H1 (cell line): ENCODE data around the gene NSMCE3. TPM values are rescaled to one million over a fixed set of nuclear protein-coding genes. Genes with fewer than 3 reads are reported as not detected.

Experiments used
- CTCF ChIA-PET: fragments of 300-600 bp; sonication (Branson Sonifier 250); formaldehyde crosslinking; loops from one replicate; lab custom pipeline; 2021; ENCODE audit not compliant: partially characterized antibody; lab: Charles Lee
- POLR2A ChIA-PET: fragments of 300-600 bp; sonication (Branson Sonifier 250); formaldehyde crosslinking; loops from one replicate; lab custom pipeline; 2021; ENCODE audit warnings: inconsistent platforms; ENCODE audit not compliant: partially characterized antibody; lab: Charles Lee
- DNase-seq, 2 experiments: peaks; one replicate each; pipeline versions ENCODE4 v3.0.0 to v3.0.0-alpha.2; 2010 to 2022; ENCODE audit warnings: low spot score in 2 of 2, low read depth in 1 of 2, mixed read lengths in 1 of 2
- FAIRE-seq: peaks from 2 replicates; lab custom pipeline; 2011; peaks lifted over from hg19 to GRCh38; lab: Jason Lieb, UNC
- H2AFZ ChIP-seq: 2 replicates; pipeline ENCODE4 v1.8.1; 2012; ENCODE audit warnings: low read length, inconsistent platforms
- H2AK5ac ChIP-seq: 2 replicates; pipeline ENCODE4 v1.6.1; 2013; ENCODE audit warnings: low read depth, low read length
- H2BK120ac ChIP-seq: replicated peaks from 2 replicates; pipeline ENCODE3; 2013; ENCODE audit warnings: low read depth, low read length, inconsistent platforms
- H2BK12ac ChIP-seq: 2 replicates; pipeline ENCODE4 v1.6.1; 2013; ENCODE audit warnings: low read depth, low read length
- H2BK15ac ChIP-seq: 2 replicates; pipeline ENCODE4 v1.6.1; 2013; ENCODE audit warnings: low read length
- H2BK20ac ChIP-seq: 2 replicates; pipeline ENCODE4 v1.6.1; 2013; ENCODE audit warnings: low read length
- H2BK5ac ChIP-seq: 2 replicates; pipeline ENCODE4 v1.6.1; 2013; ENCODE audit warnings: low read depth, low read length
- H3K14ac ChIP-seq: 2 replicates; pipeline ENCODE4 v1.6.1; 2013; ENCODE audit warnings: inconsistent platforms; ENCODE audit not compliant: insufficient read length
- H3K18ac ChIP-seq: 2 replicates; pipeline ENCODE4 v1.6.1; 2013; ENCODE audit warnings: low read length; ENCODE audit errors: extremely low read depth
- H3K23ac ChIP-seq: 2 replicates; pipeline ENCODE4 v1.6.1; 2013; ENCODE audit warnings: inconsistent platforms; ENCODE audit not compliant: insufficient read length
- H3K23me2 ChIP-seq: 2 replicates; pipeline ENCODE4 v1.6.1; 2013; ENCODE audit warnings: low read depth, low read length
- H3K27ac ChIP-seq: 2 replicates; pipeline ENCODE4 v1.6.1; 2011; ENCODE audit warnings: low read depth, low read length, inconsistent platforms
- H3K27me3 ChIP-seq, 4 experiments: replicated peaks in 1 of 4; 1 replicate in 1 of 4; 2 replicates in 3 of 4; pipeline versions ENCODE4 v1.6.1 to v1.8.1; 2011 to 2013; ENCODE audit warnings: low read length in 3 of 4, mild to moderate bottlenecking in 3 of 4, inconsistent platforms in 2 of 4, mixed read lengths in 2 of 4, moderate library complexity in 1 of 4; ENCODE audit not compliant: control insufficient read depth in 3 of 4, insufficient read depth in 3 of 4; ENCODE audit errors: extremely low read depth in 1 of 4
- H3K36me3 ChIP-seq, 4 experiments: 2 replicates each; pipeline versions ENCODE4 v1.6.1 to v1.8.1; 2011 to 2013; ENCODE audit warnings: mild to moderate bottlenecking in 4 of 4, low read length in 3 of 4, moderate library complexity in 2 of 4, control low read depth in 1 of 4, inconsistent platforms in 1 of 4; ENCODE audit not compliant: insufficient read depth in 4 of 4, control insufficient read depth in 2 of 4
- H3K4ac ChIP-seq: replicated peaks from 2 replicates; pipeline ENCODE3; 2013; ENCODE audit warnings: low read length, low read depth, mixed read lengths, inconsistent platforms; ENCODE audit not compliant: insufficient read length
- H3K4me1 ChIP-seq, 4 experiments: replicated peaks in 1 of 4; 1 replicate in 1 of 4; 2 replicates in 3 of 4; pipeline versions ENCODE4 v1.6.1 to v1.8.1; 2011 to 2013; ENCODE audit warnings: low read length in 3 of 4, inconsistent platforms in 2 of 4, mixed read lengths in 1 of 4; ENCODE audit not compliant: insufficient read depth in 4 of 4, control insufficient read depth in 3 of 4
- H3K4me2 ChIP-seq, 2 experiments: 2 replicates each; pipeline versions ENCODE4 v1.6.1 to v1.8.1; 2011 to 2013; ENCODE audit warnings: low read depth in 2 of 2, low read length in 2 of 2, control low read depth in 1 of 2, inconsistent platforms in 1 of 2, mild to moderate bottlenecking in 1 of 2; ENCODE audit not compliant: insufficient read depth in 1 of 2
- H3K4me3 ChIP-seq, 4 experiments: fragments of 200-600, 300-600 bp in 1 of 4; sonication (generic), shearing (Covaris generic), sonication (Bioruptor Twin) in 1 of 4; 2 replicates each; pipeline versions ENCODE4 v1.5.1 to v1.8.1; 2011 to 2016; ENCODE audit warnings: low read length in 4 of 4, low read depth in 3 of 4, control low read depth in 2 of 4, inconsistent platforms in 2 of 4, mild to moderate bottlenecking in 2 of 4, mixed read lengths in 1 of 4, moderate library complexity in 1 of 4; ENCODE audit not compliant: insufficient read depth in 2 of 4; ENCODE audit errors: extremely low read depth in 1 of 4
- H3K56ac ChIP-seq: replicated peaks from 2 replicates; pipeline ENCODE3; 2013; ENCODE audit warnings: low read depth, mild to moderate bottlenecking, mixed read lengths, low read length, inconsistent platforms; ENCODE audit not compliant: insufficient read length
- H3K79me1 ChIP-seq: 2 replicates; pipeline ENCODE4 v1.6.1; 2013; ENCODE audit warnings: low read depth, low read length, control low read depth
- H3K79me2 ChIP-seq, 2 experiments: 2 replicates each; pipeline versions ENCODE4 v1.6.1 to v1.8.1; 2012 to 2013; ENCODE audit warnings: low read length in 2 of 2, mild to moderate bottlenecking in 2 of 2, inconsistent platforms in 1 of 2; ENCODE audit not compliant: insufficient read depth in 2 of 2, control insufficient read depth in 1 of 2
- H3K9ac ChIP-seq, 4 experiments: replicated peaks in 1 of 4; 1 replicate in 1 of 4; 2 replicates in 3 of 4; pipeline versions ENCODE4 v1.6.1 to v1.8.1; 2011 to 2013; ENCODE audit warnings: low read depth in 3 of 4, low read length in 3 of 4, control low read depth in 2 of 4, mild to moderate bottlenecking in 2 of 4, moderate library complexity in 2 of 4, inconsistent platforms in 1 of 4; ENCODE audit errors: extremely low read depth in 1 of 4
- H3K9me3 ChIP-seq, 2 experiments: 2 replicates each; pipeline versions ENCODE4 v1.6.1 to v1.8.1; 2012 to 2013; ENCODE audit warnings: mild to moderate bottlenecking in 2 of 2, moderate library complexity in 2 of 2, control low read depth in 1 of 2, inconsistent platforms in 1 of 2, low read depth in 1 of 2, low read length in 1 of 2, mixed read lengths in 1 of 2; ENCODE audit not compliant: insufficient read depth in 2 of 2
- H4K20me1 ChIP-seq, 2 experiments: replicated peaks in 1 of 2; 2 replicates each; pipeline versions ENCODE3 to v1.8.1; 2011 to 2013; ENCODE audit warnings: inconsistent platforms in 2 of 2, low read length in 2 of 2, mild to moderate bottlenecking in 1 of 2; ENCODE audit not compliant: insufficient read depth in 2 of 2, control insufficient read depth in 1 of 2
- H4K5ac ChIP-seq: 2 replicates; pipeline ENCODE4 v1.6.1; 2013; ENCODE audit warnings: low read length, low read depth, mixed read lengths, inconsistent platforms; ENCODE audit not compliant: insufficient read length
- H4K8ac ChIP-seq: 2 replicates; pipeline ENCODE4 v1.8.0; 2013; ENCODE audit warnings: mild to moderate bottlenecking, moderate library complexity, low read length, inconsistent platforms; ENCODE audit not compliant: insufficient read depth; ENCODE audit errors: extremely low read depth
- H4K91ac ChIP-seq: replicated peaks from 2 replicates; pipeline ENCODE3; 2013; ENCODE audit warnings: low read length, mixed read lengths, inconsistent platforms; ENCODE audit not compliant: insufficient read length
- ASH2L ChIP-seq: fragments of 200-600, 300-600 bp; sonication (generic); IDR thresholded peaks from one replicate; pipeline ENCODE4 v1.7.1; 2017; ENCODE audit warnings: low read length
- CREB1 ChIP-seq: IDR thresholded peaks from 2 replicates; pipeline ENCODE4 v1.6.1; 2012; ENCODE audit warnings: inconsistent platforms
- GABPA ChIP-seq: IDR thresholded peaks from 2 replicates; pipeline ENCODE4 v1.6.1; 2011; ENCODE audit warnings: mild to moderate bottlenecking, low read length, moderate library complexity, borderline replicate concordance; ENCODE audit not compliant: insufficient read depth
- HDAC6 ChIP-seq: IDR thresholded peaks from one replicate; pipeline ENCODE4 v1.7.1; 2012; ENCODE audit warnings: low read depth, mild to moderate bottlenecking, inconsistent platforms, low read length, moderate library complexity
- JUN ChIP-seq: IDR thresholded peaks from 2 replicates; pipeline ENCODE4 v1.6.1; 2011; ENCODE audit warnings: low read depth, mild to moderate bottlenecking, improper control_type of control experiment, low read length
- JUND ChIP-seq: IDR thresholded peaks from 2 replicates; pipeline ENCODE4 v1.6.1; 2011; ENCODE audit warnings: mild to moderate bottlenecking, improper control_type of control experiment, low read length
- PHF8 ChIP-seq: fragments of 200-600 bp; sonication (generic); conservative IDR thresholded peaks from 2 replicates; pipeline ENCODE4 v1.7.1; 2012; ENCODE audit warnings: low read depth, mild to moderate bottlenecking, inconsistent platforms, low read length, moderate library complexity
- POLR2AphosphoS5 ChIP-seq: IDR thresholded peaks from 2 replicates; pipeline ENCODE4 v1.6.1; 2011; ENCODE audit warnings: low read depth, low read length
- RNF2 ChIP-seq: fragments of 200-900, 300-1000 bp; sonication (generic); IDR thresholded peaks from 2 replicates; pipeline ENCODE4 v1.7.1; 2016; ENCODE audit warnings: borderline replicate concordance, low read depth, mild to moderate bottlenecking, antibody characterized with exemption, low read length; ENCODE audit not compliant: poor library complexity, severe bottlenecking; ENCODE audit errors: missing control alignments
- SP2 ChIP-seq: IDR thresholded peaks from 2 replicates; pipeline ENCODE4 v1.6.1; 2012; ENCODE audit warnings: mild to moderate bottlenecking, low read length, inconsistent platforms
- SP4 ChIP-seq: IDR thresholded peaks from 2 replicates; pipeline ENCODE4 v1.6.1; 2012; ENCODE audit warnings: low read length, inconsistent platforms
- WGBS, 2 experiments: shearing (Covaris generic) in 1 of 2; methylation state at CpG; one replicate each; pipeline versions ENCODE4 v1.1.6 to v1.1.7; 2013 to 2015; ENCODE audit warnings: low lambda C conversion rate in 2 of 2, mixed read lengths in 2 of 2, inconsistent platforms in 1 of 2, low coverage in 1 of 2, missing lambda C conversion rate in 1 of 2; ENCODE audit not compliant: insufficient replicate concordance in 2 of 2, insufficient coverage in 1 of 2, insufficient read length in 1 of 2; ENCODE audit errors: extremely low coverage in 1 of 2, missing lambda C conversion rate in 1 of 2; 5-methylcytosine and 5-hydroxymethylcytosine counted together
- polyA plus RNA-seq, 7 experiments: library from polyadenylated mRNA; depleted of rRNA in 3 of 7; stranded (reverse) in 5 of 7; unstranded in 2 of 7; fragments of >200 nt in 5 of 7; fragments of 200-250 nt in 2 of 7; gene quantifications; 1 replicate in 5 of 7; 2 replicates in 1 of 7; 4 replicates in 1 of 7; pipeline versions ENCODE4 v1.2.1 to v1.2.3, GENCODE V29; 2011 to 2013; ENCODE audit warnings: missing spikeins in 2 of 7, mixed read lengths in 2 of 7
- total RNA-seq: library from RNA; stranded (reverse); fragmentation: NEBNext Ultra II Directional; extraction: Animal tissue kit (Norgen Biotek cat#: 25700); gene quantifications from 2 replicates; pipeline ENCODE4 v1.2.1, GENCODE V29; 2021
- TF ChIP-seq, protein P1 (sequence below): IDR thresholded peaks from 2 replicates; pipeline ENCODE4 v1.6.1; 2011; ENCODE audit warnings: low read length, improper control_type of control experiment
- TF ChIP-seq, protein P2 (sequence below): IDR thresholded peaks from 2 replicates; pipeline ENCODE4 v1.6.1; 2012; ENCODE audit warnings: inconsistent platforms

Gene NSMCE3
- total and polyA plus RNA-seq, 2 of the 8 experiments (the other 6 are each of a cell fraction or from before 2014, with no cell fraction given): 4.3 to 6.7 TPM

DNA sequence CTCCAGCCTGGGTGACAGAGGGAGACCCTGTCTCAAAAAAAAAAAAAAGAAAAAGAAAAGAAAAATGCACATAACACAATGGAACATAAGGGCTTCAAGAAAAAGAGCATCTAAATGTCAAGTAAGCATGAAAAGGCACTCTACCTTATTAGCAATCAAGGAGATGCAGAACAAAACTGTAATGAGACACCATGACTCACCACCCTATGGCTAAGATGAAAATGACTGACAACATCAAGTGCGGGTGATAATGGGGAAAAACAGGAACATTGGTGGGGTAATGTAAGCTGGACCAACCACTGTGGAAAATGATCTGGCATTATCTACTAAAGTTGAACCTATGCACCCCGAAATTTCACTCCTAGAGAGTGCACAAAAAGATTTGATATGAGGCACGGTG, 19.6 kb upstream of the NSMCE3 start:
- no peaks in the 10 kb centered on the region for H3K9me3 ChIP-seq
- no peak overlapping the region for H3K56ac ChIP-seq
- H2BK15ac ChIP-seq: no peak overlapping the region
- POLR2A ChIA-PET: no interaction called here
- H2BK120ac ChIP-seq: no peak overlapping the region
- no peak overlapping the region for H2AK5ac ChIP-seq
- no peak overlapping the region for H3K23ac ChIP-seq
- H3K4ac ChIP-seq: no peak overlapping the region
- no peak overlapping the region for H3K18ac ChIP-seq
- H3K14ac ChIP-seq: no peak overlapping the region
- CTCF ChIA-PET: no interaction called here
- no peaks in the 10 kb centered on the region for H3K79me2 ChIP-seq
- H4K20me1 ChIP-seq: no peaks in the 10 kb centered on the region
- no peak overlapping the region for H3K27ac ChIP-seq
- H4K91ac ChIP-seq: no peak overlapping the region
- no peak overlapping the region for H3K4me3 ChIP-seq
- no peaks in the 10 kb centered on the region for H3K27me3 ChIP-seq
- no peak overlapping the region for H2BK12ac ChIP-seq
- no peak overlapping the region for H2AFZ ChIP-seq
- no peak overlapping the region for H2BK20ac ChIP-seq
- WGBS, 2 experiments: 95% methylated on average over 3 of the region's 3 CpGs; no CpG with 5 or more reads in 1 of the 2 experiments
- no peak overlapping the region for H3K4me2 ChIP-seq
- DNase-seq (no peak), FAIRE-seq (no peak)
- H3K4me1 ChIP-seq: peaks cover 0 to under 1% (median 0%) of the 10 kb centered on the region in 4 experiments; a peak in 1 of 7 replicates
- H3K36me3 ChIP-seq: no peaks in the 10 kb centered on the region
- no peak overlapping the region for H3K9ac ChIP-seq
- no peak overlapping the region for H4K8ac ChIP-seq
- H3K23me2 ChIP-seq: no peaks in the 10 kb centered on the region
- H2BK5ac ChIP-seq: no peak overlapping the region
- no peaks in the 10 kb centered on the region; the same call in 1 of the 2 replicates for H3K79me1 ChIP-seq
- no peak overlapping the region for H4K5ac ChIP-seq
- TF ChIP-seq, protein P1, sequence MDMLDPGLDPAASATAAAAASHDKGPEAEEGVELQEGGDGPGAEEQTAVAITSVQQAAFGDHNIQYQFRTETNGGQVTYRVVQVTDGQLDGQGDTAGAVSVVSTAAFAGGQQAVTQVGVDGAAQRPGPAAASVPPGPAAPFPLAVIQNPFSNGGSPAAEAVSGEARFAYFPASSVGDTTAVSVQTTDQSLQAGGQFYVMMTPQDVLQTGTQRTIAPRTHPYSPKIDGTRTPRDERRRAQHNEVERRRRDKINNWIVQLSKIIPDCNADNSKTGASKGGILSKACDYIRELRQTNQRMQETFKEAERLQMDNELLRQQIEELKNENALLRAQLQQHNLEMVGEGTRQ: no peak
- TF ChIP-seq HDAC6 (no peak), PHF8 (no peak), JUN (no peak), GABPA (no peak), JUND (no peak), RNF2 (no peak), ASH2L (no peak), SP4 (no peak), POLR2AphosphoS5 (no peak), SP2 (no peak), CREB1 (no peak)
- TF ChIP-seq, protein P2, sequence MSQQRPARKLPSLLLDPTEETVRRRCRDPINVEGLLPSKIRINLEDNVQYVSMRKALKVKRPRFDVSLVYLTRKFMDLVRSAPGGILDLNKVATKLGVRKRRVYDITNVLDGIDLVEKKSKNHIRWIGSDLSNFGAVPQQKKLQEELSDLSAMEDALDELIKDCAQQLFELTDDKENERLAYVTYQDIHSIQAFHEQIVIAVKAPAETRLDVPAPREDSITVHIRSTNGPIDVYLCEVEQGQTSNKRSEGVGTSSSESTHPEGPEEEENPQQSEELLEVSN: no peak
